WTC11 (cell line): ENCODE results near the gene DIO3.

ENCODE experiments used
- ATF3 ChIP-seq: sonication (generic); formaldehyde crosslinking; conservative IDR thresholded peaks from 2 replicates; pipeline ENCODE4 v1.8.1; 2022; ENCODE audit warnings: mild to moderate bottlenecking, missing genetic modification reagents
- CTCF ChIP-seq: fragments of 200-600 bp; IDR thresholded peaks from 2 replicates; pipeline ENCODE4 v1.8.0; 2022; ENCODE audit warnings: antibody characterized with exemption
- ESRRA ChIP-seq: sonication (generic); formaldehyde crosslinking; IDR thresholded peaks from 2 replicates; pipeline ENCODE4 v1.8.1; 2022; ENCODE audit warnings: mild to moderate bottlenecking, missing genetic modification reagents, borderline replicate concordance
- ETV6 ChIP-seq: sonication (generic); formaldehyde crosslinking; IDR thresholded peaks from 2 replicates; pipeline ENCODE4 v1.8.1; 2022; ENCODE audit warnings: mild to moderate bottlenecking, missing genetic modification reagents
- NR3C1 ChIP-seq: sonication (generic); formaldehyde crosslinking; conservative IDR thresholded peaks from 2 replicates; pipeline ENCODE4 v1.8.1; 2023; ENCODE audit warnings: low read depth, mild to moderate bottlenecking, missing genetic modification reagents
- SMAD3 ChIP-seq: sonication (generic); formaldehyde crosslinking; IDR thresholded peaks from 2 replicates; pipeline ENCODE4 v1.8.0; 2022; ENCODE audit warnings: missing genetic modification reagents, mild to moderate bottlenecking, borderline replicate concordance
- SP1 ChIP-seq: sonication (generic); formaldehyde crosslinking; conservative IDR thresholded peaks from 2 replicates; pipeline ENCODE4 v1.8.1; 2022; ENCODE audit warnings: missing genetic modification reagents
- STAT6 ChIP-seq: sonication (generic); formaldehyde crosslinking; conservative IDR thresholded peaks from 2 replicates; pipeline ENCODE4 v1.8.1; 2023; ENCODE audit warnings: mild to moderate bottlenecking, low read depth, missing genetic modification reagents, moderate library complexity
- ZNF396 ChIP-seq: fragments of 250-450 bp; sonication (Bioruptor Pico); IDR thresholded peaks from 2 replicates; pipeline ENCODE4 v1.8.0; 2021; ENCODE audit warnings: mild to moderate bottlenecking, moderate library complexity, borderline replicate concordance

- TF ChIP-seq ZNF396 (CRISPR knock-in tag) (no peak), NR3C1 (no peak), STAT6 (no peak), CTCF (no peak), ETV6 (CRISPR knock-in tag) (no peak), ATF3 (CRISPR knock-in tag) (no peak), SMAD3 (CRISPR knock-in tag) (no peak), ESRRA (CRISPR knock-in tag) (no peak), SP1 (CRISPR knock-in tag) (no peak)
Measured at GRCh38 chr14:101521473-101521915, 39.8 kb upstream of the DIO3 start.
